AG04450 (cell line): ENCODE measurements around the gene TICAM2. TPM values are rescaled to one million over a fixed set of nuclear protein-coding genes. Genes with fewer than 3 reads are reported as not detected.

Experiments
- CTCF ChIA-PET: fragments of 300-600, 350-600 bp; formaldehyde crosslinking; extraction: SDS; loops from one replicate; lab custom pipeline; 2022; ENCODE audit warnings: antibody characterized with exemption, inconsistent platforms; lab: Charles Lee
- POLR2A ChIA-PET: fragments of 350-600 bp; formaldehyde crosslinking; extraction: SDS; loops from one replicate; lab custom pipeline; 2021; ENCODE audit warnings: antibody characterized with exemption, inconsistent platforms; lab: Yijun Ruan, JAX
- DNase-seq: peaks from one replicate; pipeline ENCODE4 v3.0.0-alpha.2; 2011; ENCODE audit warnings: low read depth, low spot score
- H3K27ac ChIP-seq: one replicate; pipeline ENCODE4 v1.5.1; 2012; ENCODE audit warnings: low read depth, low read length, control low read depth
- H3K27me3 ChIP-seq: one replicate; pipeline ENCODE4 v1.6.0; 2012; ENCODE audit warnings: low read length; ENCODE audit not compliant: control insufficient read depth, insufficient read depth
- H3K4me3 ChIP-seq: 2 replicates; pipeline ENCODE4 v1.5.1; 2011; ENCODE audit warnings: mild to moderate bottlenecking, low read depth, low read length, control low read depth
- H3K9me3 ChIP-seq: 2 replicates; pipeline ENCODE4 v1.5.1; 2012; ENCODE audit warnings: low read length; ENCODE audit not compliant: control insufficient read depth, insufficient read depth
- CTCF ChIP-seq: IDR thresholded peaks from 2 replicates; pipeline ENCODE4 v1.5.1; 2011; ENCODE audit warnings: low read depth, low read length, control low read depth, inconsistent platforms
- polyA plus RNA-seq: library from polyadenylated mRNA; depleted of rRNA; stranded (reverse); fragments of >200 nt; gene quantifications from 2 replicates; pipeline ENCODE4 v1.2.3, GENCODE V29; 2011

Gene TICAM2
- polyA plus RNA-seq, 1 experiment: 4.3 TPM

GRCh38 chr5:115573133-115573532 lies 29.1 kb downstream of the TICAM2 start:
- no peaks in the 10 kb centered on the region for H3K27me3 ChIP-seq
- CTCF ChIA-PET: interaction anchor here (3.4 to 3.8 kb wide), 2 partner anchors 263 to 264 kb away, joined by 18 to 87 read pairs; no protein-coding TSS in a partner anchor
- POLR2A ChIA-PET: no interaction called here
- no peak for DNase-seq
- H3K9me3 ChIP-seq: no peaks in the 10 kb centered on the region
- TF ChIP-seq CTCF: no peak
- no peak overlapping the region for H3K4me3 ChIP-seq
- H3K27ac ChIP-seq: no peak overlapping the region

GRCh38 chr5:115571441-115571878 lies 30.8 kb downstream of the TICAM2 start:
- Histone ChIP-seq H3K4me3 (no peak overlapping the region), H3K27me3 (no peaks in the 10 kb centered on the region), H3K9me3 (no peaks in the 10 kb centered on the region), H3K27ac (no peak overlapping the region)
- TF ChIP-seq CTCF: no peak
- ChIA-PET CTCF (interaction anchor here (0.6 to 3.8 kb wide), 3 partner anchors 26 to 269 kb away, joined by 3 to 18 read pairs (median 5); no protein-coding TSS in a partner anchor), POLR2A (no interaction called here)
- DNase-seq: no peak

- Histone ChIP-seq H3K4me3 (no peak overlapping the region), H3K27me3 (no peaks in the 10 kb centered on the region), H3K9me3 (no peaks in the 10 kb centered on the region), H3K27ac (no peak overlapping the region)
- ChIA-PET CTCF (interaction anchor here (1.3 to 1.7 kb wide), 2 partner anchors 258 to 260 kb away, joined by 4 to 10 read pairs; no protein-coding TSS in a partner anchor), POLR2A (no interaction called here)
- DNase-seq: no peak
- no peak for TF ChIP-seq CTCF
These were observed 33.6 kb downstream of the TICAM2 start for GRCh38 chr5:115568668-115569067.

- TF ChIP-seq CTCF: no peak
- no peak overlapping the region for H3K4me3 ChIP-seq
- ChIA-PET POLR2A (no interaction called here), CTCF (no interaction called here)
- no peak for DNase-seq
- no peak overlapping the region for H3K27ac ChIP-seq
- H3K27me3 ChIP-seq: no peaks in the 10 kb centered on the region
- no peaks in the 10 kb centered on the region for H3K9me3 ChIP-seq
These were observed 37.0 kb downstream of the TICAM2 start for GRCh38 chr5:115565233-115565632.

- CTCF ChIA-PET: interaction anchor here (0.6 kb wide), 1 partner anchor 13 kb away, joined by 5 read pairs; no protein-coding TSS in a partner anchor
- no peak for DNase-seq
- TF ChIP-seq CTCF: no peak
These were observed 41.1 kb downstream of the TICAM2 start for GRCh38 chr5:115561176-115561575.

More at GRCh38 chr5:115561176-115561575, 41.1 kb downstream of the TICAM2 start:
- POLR2A ChIA-PET: no interaction called here
- no peak overlapping the region for H3K4me3 ChIP-seq
- no peak overlapping the region for H3K27ac ChIP-seq
- no peaks in the 10 kb centered on the region for H3K27me3 ChIP-seq
- no peaks in the 10 kb centered on the region for H3K9me3 ChIP-seq
